Measurements from ENCODE around the gene ENKUR. TPM values are rescaled to one million over a fixed set of nuclear protein-coding genes. Genes with fewer than 3 reads are reported as not detected.

ENKUR gene
- total and polyA plus RNA-seq, 10 donors: 0.03 to 1.1 (median 0.32) TPM; not detected in 3

DNA sequence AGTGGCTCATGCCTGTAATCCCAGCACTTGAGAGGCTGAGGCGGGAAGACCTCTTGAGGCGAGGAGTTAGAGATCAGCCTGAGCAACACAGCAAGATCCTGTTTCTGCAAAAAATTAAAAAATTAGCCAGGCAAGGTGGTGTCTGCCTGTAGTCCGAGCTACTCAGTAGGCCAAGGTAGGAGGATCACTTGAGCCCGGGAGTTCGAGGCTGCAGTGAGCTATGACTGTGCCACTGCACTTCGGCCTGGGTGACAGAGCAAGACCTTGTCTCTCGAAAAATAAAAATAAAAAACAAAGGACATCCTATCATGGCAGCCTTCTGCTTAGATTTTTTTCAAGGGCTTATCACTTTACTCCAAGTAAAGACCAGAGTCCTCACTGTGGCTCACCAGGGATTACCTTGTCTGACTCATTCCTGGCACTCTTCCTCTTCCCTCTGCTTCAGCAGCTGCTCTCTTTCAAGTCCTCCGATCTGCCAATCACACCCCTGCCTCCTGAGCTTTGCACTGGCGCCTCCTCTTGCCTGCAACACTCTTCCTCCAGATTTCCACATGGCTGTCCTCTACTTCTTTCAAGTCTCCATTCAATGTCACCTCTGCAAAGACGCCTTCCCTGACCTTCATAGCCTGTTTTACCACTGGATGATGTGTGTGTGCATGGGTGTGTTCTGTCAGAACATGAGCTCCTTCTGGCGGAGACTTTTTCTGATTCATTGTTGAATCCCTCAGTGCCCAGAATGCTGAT, 71.3 kb downstream of the ENKUR start:
- no peaks in the 10 kb centered on the region for H3K36me3 ChIP-seq
- H3K4me1 ChIP-seq: peaks cover 0 to 3% (median 0%) of the 10 kb centered on the region in 6 donors
- DNase-seq: no peak
- whole genome bisulfite sequencing, 5 donors: 85 to 93% (median 92%) methylated on average over 11 of the region's 11 CpGs
- no peak overlapping the region for H3K27ac ChIP-seq
- no peaks in the 10 kb centered on the region for H3K9me3 ChIP-seq
- no peak overlapping the region for H3K4me3 ChIP-seq
- H3K27me3 ChIP-seq (replicated peaks in 1 of 7): no peaks in the 10 kb centered on the region
- no peak for TF ChIP-seq POLR2A (IDR thresholded peaks at IDR 0.05)
- TF ChIP-seq, protein P1, sequence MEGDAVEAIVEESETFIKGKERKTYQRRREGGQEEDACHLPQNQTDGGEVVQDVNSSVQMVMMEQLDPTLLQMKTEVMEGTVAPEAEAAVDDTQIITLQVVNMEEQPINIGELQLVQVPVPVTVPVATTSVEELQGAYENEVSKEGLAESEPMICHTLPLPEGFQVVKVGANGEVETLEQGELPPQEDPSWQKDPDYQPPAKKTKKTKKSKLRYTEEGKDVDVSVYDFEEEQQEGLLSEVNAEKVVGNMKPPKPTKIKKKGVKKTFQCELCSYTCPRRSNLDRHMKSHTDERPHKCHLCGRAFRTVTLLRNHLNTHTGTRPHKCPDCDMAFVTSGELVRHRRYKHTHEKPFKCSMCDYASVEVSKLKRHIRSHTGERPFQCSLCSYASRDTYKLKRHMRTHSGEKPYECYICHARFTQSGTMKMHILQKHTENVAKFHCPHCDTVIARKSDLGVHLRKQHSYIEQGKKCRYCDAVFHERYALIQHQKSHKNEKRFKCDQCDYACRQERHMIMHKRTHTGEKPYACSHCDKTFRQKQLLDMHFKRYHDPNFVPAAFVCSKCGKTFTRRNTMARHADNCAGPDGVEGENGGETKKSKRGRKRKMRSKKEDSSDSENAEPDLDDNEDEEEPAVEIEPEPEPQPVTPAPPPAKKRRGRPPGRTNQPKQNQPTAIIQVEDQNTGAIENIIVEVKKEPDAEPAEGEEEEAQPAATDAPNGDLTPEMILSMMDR (IDR thresholded peaks at IDR 0.05 in 8 of 11, conservative IDR thresholded peaks at IDR 0.05 in 3 of 11): no peak
- TF ChIP-seq POLR2AphosphoS5 (IDR thresholded peaks at IDR 0.05): no peak
- intact Hi-C loops (cut with DNase I; ENCODE audit: low total_unique reads): no loop called here

DNA sequence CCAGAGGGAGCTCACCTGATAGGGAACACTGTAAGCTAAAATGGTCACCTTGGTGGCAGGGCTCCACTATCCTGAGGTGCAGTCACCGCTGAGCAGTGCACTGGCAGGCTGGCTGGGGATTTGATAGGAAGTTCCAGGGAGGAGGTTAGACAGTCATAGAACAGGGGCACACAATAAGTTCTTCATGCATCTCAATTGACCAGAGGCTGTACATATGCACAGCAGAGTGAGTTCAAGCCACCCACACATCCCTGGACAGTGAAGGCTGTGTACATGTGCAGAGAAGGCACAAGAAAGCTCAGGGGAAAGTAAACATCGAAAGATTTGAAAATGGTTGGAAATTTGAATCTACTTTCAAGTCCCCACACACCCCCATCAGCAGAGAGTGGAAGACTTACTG, 77.4 kb downstream of the ENKUR start:
- H3K27me3 ChIP-seq (replicated peaks in 1 of 7): no peaks in the 10 kb centered on the region
- WGBS, 5 donors: 85 to 100% (median 92%) methylated on average over 2 of the region's 2 CpGs

DNA sequence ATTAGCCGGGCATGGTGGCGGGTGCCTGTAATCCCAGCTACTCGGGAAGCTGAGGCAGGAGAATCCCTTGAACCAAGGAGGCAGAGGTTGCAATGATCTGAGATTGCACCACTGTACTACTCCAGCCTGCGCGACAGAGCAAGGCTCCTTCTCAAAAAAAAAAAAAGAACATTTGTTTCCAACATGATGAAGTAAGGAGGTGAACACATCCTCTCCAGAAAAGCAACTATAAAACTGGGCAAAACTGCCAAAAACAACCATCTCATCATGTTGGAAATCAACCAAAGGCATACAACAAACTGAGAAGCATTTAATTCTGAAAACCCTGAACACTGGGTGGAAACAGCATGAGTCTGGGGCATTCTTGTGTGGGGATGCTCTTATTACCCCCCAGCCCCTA, 77.9 kb downstream of the ENKUR start:
- no peaks in the 10 kb centered on the region for H3K4me1 ChIP-seq
- no peak overlapping the region for H3K27ac ChIP-seq
- DNase-seq: no peak
- 96 to 98% (median 98%) methylated on average over 5 of the region's 5 CpGs for WGBS, 5 donors
- H3K27me3 ChIP-seq (replicated peaks in 1 of 7): no peaks in the 10 kb centered on the region
- no peaks in the 10 kb centered on the region for H3K9me3 ChIP-seq
- intact Hi-C loops (cut with DNase I; ENCODE audit: low total_unique reads): no loop called here
- H3K36me3 ChIP-seq: no peaks in the 10 kb centered on the region
- TF ChIP-seq POLR2AphosphoS5 (IDR thresholded peaks at IDR 0.05) (no peak), POLR2A (IDR thresholded peaks at IDR 0.05) (no peak)
- TF ChIP-seq, protein P1 (IDR thresholded peaks at IDR 0.05 in 8 of 11, conservative IDR thresholded peaks at IDR 0.05 in 3 of 11): no peak
- no peak overlapping the region for H3K4me3 ChIP-seq

More for the DNA sequence above, 77.4 kb downstream of the ENKUR start:
- Histone ChIP-seq H3K27ac (no peak overlapping the region), H3K4me1 (no peaks in the 10 kb centered on the region), H3K9me3 (no peaks in the 10 kb centered on the region), H3K4me3 (no peak overlapping the region), H3K36me3 (no peaks in the 10 kb centered on the region)
- TF ChIP-seq POLR2A (IDR thresholded peaks at IDR 0.05): no peak
- TF ChIP-seq, protein P1 (IDR thresholded peaks at IDR 0.05 in 8 of 11, conservative IDR thresholded peaks at IDR 0.05 in 3 of 11): no peak
- TF ChIP-seq POLR2AphosphoS5 (IDR thresholded peaks at IDR 0.05): no peak
- intact Hi-C loops (cut with DNase I; ENCODE audit: low total_unique reads): no loop called here
- DNase-seq: no peak

DNA sequence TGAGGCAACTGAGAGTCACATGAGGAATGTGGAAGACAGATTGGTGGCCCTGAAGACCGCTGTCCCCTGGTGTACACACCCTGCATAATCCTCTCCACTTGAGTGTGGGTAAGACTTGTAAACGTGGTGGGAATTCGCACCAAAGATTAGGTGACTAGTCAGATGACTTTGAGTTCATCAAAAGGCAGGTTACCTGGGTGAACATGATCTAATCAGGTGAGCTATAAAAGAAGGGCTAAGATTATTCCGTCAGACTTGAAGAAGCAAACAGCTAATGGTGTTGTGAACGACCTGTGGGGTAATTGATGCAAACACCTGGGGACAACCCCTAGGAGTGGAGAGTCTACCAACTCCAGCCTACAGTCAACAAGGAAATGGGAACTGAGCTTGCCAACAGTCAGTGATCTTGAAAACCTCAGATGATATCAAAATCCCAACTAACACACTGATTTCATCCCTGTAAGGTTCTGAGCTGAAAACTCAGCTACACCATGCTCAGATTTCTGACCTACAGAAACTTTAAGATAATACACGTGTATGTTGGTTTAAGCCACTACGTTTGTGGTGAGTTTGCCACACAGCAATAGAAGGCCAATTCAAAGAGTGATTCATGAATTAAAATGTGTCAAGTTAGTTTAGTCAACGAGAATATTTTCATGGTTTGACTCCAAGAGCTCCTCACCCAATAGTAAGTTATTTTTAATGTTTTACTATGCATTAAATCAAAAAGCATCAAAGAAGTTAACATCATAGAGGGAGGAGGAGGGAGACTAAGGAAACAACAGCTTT, 80.3 kb downstream of the ENKUR start:
- no peaks in the 10 kb centered on the region for H3K9me3 ChIP-seq
- 77 to 89% (median 81%) methylated on average over 8 of the region's 8 CpGs for WGBS, 5 donors
- no peaks in the 10 kb centered on the region for H3K27me3 ChIP-seq (replicated peaks in 1 of 7)
- DNase-seq: no peak
- H3K4me1 ChIP-seq: no peaks in the 10 kb centered on the region
- no peak overlapping the region for H3K27ac ChIP-seq
- H3K4me3 ChIP-seq: no peak overlapping the region
- H3K36me3 ChIP-seq: no peaks in the 10 kb centered on the region
- intact Hi-C loops (cut with DNase I; ENCODE audit: low total_unique reads): no loop called here
- TF ChIP-seq, protein P1 (IDR thresholded peaks at IDR 0.05 in 8 of 11, conservative IDR thresholded peaks at IDR 0.05 in 3 of 11): no peak
- TF ChIP-seq POLR2AphosphoS5 (IDR thresholded peaks at IDR 0.05) (no peak), POLR2A (IDR thresholded peaks at IDR 0.05) (no peak)
